K562 (cell line): ENCODE results near the gene ABCC10. TPM values are rescaled to one million over a fixed set of nuclear protein-coding genes. Genes with fewer than 3 reads are reported as not detected.

Experiments used
- ATAC-seq: fragments of 200-7000 bp; cut with Tn5 transposase; 3 replicates; pipeline ENCODE4 v1.9.1; 2020; ENCODE audit warnings: moderate library complexity
- BruUV-seq: library from RNA; stranded (reverse); fragments of 400-500 nt; replicated peaks from 2 replicates; lab custom pipeline; 2021; lab: Mats Ljungman, UMichigan
- CTCF ChIA-PET: fragments of 300-600 bp; formaldehyde crosslinking; extraction: SDS; loops from one replicate; lab custom pipeline; 2021; ENCODE audit warnings: low intra/inter-chr PET ratio; lab: Yijun Ruan, JAX
- POLR2A ChIA-PET: fragments of 300-600, 350-650 bp; sonication (Branson Sonifier 250); formaldehyde crosslinking; extraction: SDS; loops from one replicate; lab custom pipeline; 2021; ENCODE audit warnings: antibody characterized with exemption, inconsistent platforms; lab: Yijun Ruan, JAX
- DNase-seq, 4 experiments: peaks; one replicate each; pipeline versions ENCODE4 v3.0.0 to v3.0.0-alpha.2; 2011 to 2018; ENCODE audit warnings: low spot score in 3 of 4, mixed read lengths in 3 of 4; ENCODE audit errors: extremely low read depth in 1 of 4
- FAIRE-seq: peaks from 2 replicates; lab custom pipeline; 2011; peaks lifted over from hg19 to GRCh38; lab: Jason Lieb, UNC
- H2AFZ ChIP-seq: 2 replicates; pipeline ENCODE4 v1.6.0; 2011; ENCODE audit warnings: low read depth, low read length, control low read depth, inconsistent platforms
- H3K27ac ChIP-seq: fragments of 200-600 bp; 3 replicates; pipeline ENCODE4 v1.8.0; 2011; ENCODE audit warnings: low read depth, mild to moderate bottlenecking, control low read depth, inconsistent platforms, low read length, moderate library complexity, mixed read lengths; ENCODE audit errors: extremely low read depth
- H3K27me3 ChIP-seq, 2 experiments: fragments of 300-600 bp in 1 of 2; 2 replicates in 1 of 2; 3 replicates in 1 of 2; pipeline versions ENCODE4 v1.6.0 to v1.8.0; 2011; ENCODE audit warnings: inconsistent platforms in 2 of 2, low read length in 2 of 2, mild to moderate bottlenecking in 1 of 2, mixed read lengths in 1 of 2, moderate library complexity in 1 of 2; ENCODE audit not compliant: control insufficient read depth in 2 of 2, insufficient read depth in 2 of 2
- H3K36me3 ChIP-seq: fragments of 300-600 bp; 3 replicates; pipeline ENCODE4 v1.8.0; 2011; ENCODE audit warnings: mild to moderate bottlenecking, low read length, inconsistent platforms; ENCODE audit not compliant: control insufficient read depth, insufficient read depth
- H3K4me1 ChIP-seq, 2 experiments: fragments of 200-600 bp in 1 of 2; replicated peaks in 1 of 2; 2 replicates in 1 of 2; 3 replicates in 1 of 2; pipeline versions ENCODE4 v1.5.1 to v1.8.0; 2011; ENCODE audit warnings: inconsistent platforms in 2 of 2, low read length in 2 of 2, mild to moderate bottlenecking in 1 of 2, mixed read lengths in 1 of 2, moderate library complexity in 1 of 2; ENCODE audit not compliant: control insufficient read depth in 2 of 2, insufficient read depth in 2 of 2
- H3K4me2 ChIP-seq: 2 replicates; pipeline ENCODE4 v1.6.1; 2011; ENCODE audit warnings: low read length, control low read depth, inconsistent platforms, mixed read lengths; ENCODE audit not compliant: insufficient read depth
- H3K4me3 ChIP-seq: fragments of 200-600 bp; sonication (generic), shearing (Covaris generic); 2 replicates; pipeline ENCODE4 v1.5.1; 2016; ENCODE audit warnings: control low read depth, inconsistent platforms
- H3K79me2 ChIP-seq: fragments of 200-600 bp; 3 replicates; pipeline ENCODE4 v1.8.0; 2011; ENCODE audit warnings: low read length, inconsistent platforms; ENCODE audit not compliant: control insufficient read depth, insufficient read depth
- H3K9ac ChIP-seq, 2 experiments: 2 replicates each; pipeline versions ENCODE4 v1.6.0 to v1.6.1; 2011; ENCODE audit warnings: low read depth in 2 of 2, low read length in 2 of 2, control low read depth in 1 of 2, inconsistent platforms in 1 of 2, mild to moderate bottlenecking in 1 of 2, mixed read lengths in 1 of 2; ENCODE audit not compliant: insufficient read depth in 1 of 2
- H3K9me1 ChIP-seq: one replicate; pipeline ENCODE4 v1.6.0; 2011; ENCODE audit warnings: inconsistent platforms, mild to moderate bottlenecking, low read length, moderate library complexity; ENCODE audit not compliant: control insufficient read depth, insufficient read depth
- H3K9me3 ChIP-seq: replicated peaks from 2 replicates; pipeline ENCODE4 v1.5.1; 2011; ENCODE audit warnings: low read depth, low read length, inconsistent platforms; ENCODE audit not compliant: control insufficient read depth, insufficient read depth
- H4K20me1 ChIP-seq: replicated peaks from 2 replicates; pipeline ENCODE4 v1.6.1; 2011; ENCODE audit warnings: low read length, inconsistent platforms, mixed read lengths; ENCODE audit not compliant: control insufficient read depth, insufficient read depth
- NFYB ChIP-seq: IDR thresholded peaks from 2 replicates; pipeline ENCODE4 v1.6.1; 2011; ENCODE audit warnings: mild to moderate bottlenecking, moderate library complexity; ENCODE audit not compliant: insufficient read length; ENCODE audit errors: extremely low read depth
- PHB2 ChIP-seq: fragments of 450-650 bp; IDR thresholded peaks from 2 replicates; pipeline ENCODE4 v1.6.1; 2017; ENCODE audit warnings: low read depth
- WGBS: fragments of 100-300 bp; shearing (Covaris generic); methylation state at CpG from one replicate; pipeline ENCODE4 v1.1.6; 2016; ENCODE audit warnings: low coverage, mixed read lengths; ENCODE audit not compliant: insufficient coverage; ENCODE audit errors: missing lambda C conversion rate; 5-methylcytosine and 5-hydroxymethylcytosine counted together
- in situ Hi-C: fragments of 300-500 bp; cut with MboI; formaldehyde crosslinking; loops from 4 replicates; pipeline ENCODE4 v1.15.0; 2018; ENCODE audit warnings: inconsistent platforms, mixed read lengths
- intact Hi-C: fragments of 100-400 bp; cut with micrococcal nuclease; formaldehyde crosslinking; loops from 2 replicates; pipeline ENCODE4 v1.14.2; 2022
- polyA plus RNA-seq, 8 experiments: library from polyadenylated mRNA; depleted of rRNA in 4 of 8; stranded (reverse) in 5 of 8; unstranded in 3 of 8; fragments of >200 nt; fragmentation: Nextera tagmentation in 2 of 8; fragmentation: Illumina TruSeq in 1 of 8; extraction: Ambion mirVana in 2 of 8; extraction: Trizol in 1 of 8; gene quantifications; 2 replicates each; pipeline versions ENCODE4 v1.2.1 to v1.2.3, GENCODE V29; 2011 to 2014; ENCODE audit warnings: inconsistent platforms in 1 of 8, missing spikeins in 1 of 8
- total RNA-seq, 7 experiments: library from RNA; depleted of rRNA in 6 of 7; stranded (reverse); fragments of >200 nt in 6 of 7; fragmentation: Illumina TruSeq in 2 of 7; extraction: Trizol in 2 of 7; gene quantifications; 2 replicates each; pipeline versions ENCODE4 v1.2.1 to v1.2.3, GENCODE V29; 2011 to 2021; ENCODE audit warnings: low replicate concordance in 1 of 7
- TF ChIP-seq, protein P1 (sequence below), 3 experiments: IDR thresholded peaks in 2 of 3; conservative IDR thresholded peaks in 1 of 3; 2 replicates each; pipeline ENCODE4 v1.5.1; 2011 to 2012; ENCODE audit warnings: low read length in 3 of 3, mild to moderate bottlenecking in 3 of 3, control low read depth in 2 of 3, improper control_type of control experiment in 1 of 3, inconsistent platforms in 1 of 3, low read depth in 1 of 3, mixed read lengths in 1 of 3, moderate library complexity in 1 of 3; ENCODE audit not compliant: insufficient read depth in 2 of 3
- TF ChIP-seq, protein P2 (sequence below), 2 experiments: fragments of 150-350 bp in 1 of 2; IDR thresholded peaks; 2 replicates each; pipeline ENCODE4 v1.6.1; 2012 to 2016; ENCODE audit warnings: low read depth in 2 of 2, low read length in 2 of 2, mild to moderate bottlenecking in 1 of 2, moderate library complexity in 1 of 2
- TF ChIP-seq, protein P3 (sequence below): sonication (generic); formaldehyde crosslinking; IDR thresholded peaks from 2 replicates; pipeline ENCODE4 v1.8.0; 2022; ENCODE audit warnings: missing genetic modification reagents, mild to moderate bottlenecking, borderline replicate concordance

The ABCC10 gene
- total and polyA plus RNA-seq, 9 of the 15 experiments (the other 6 are each of a cell fraction or from before 2014, with no cell fraction given) = 2.4 to 29.1 (median 13.7) TPM

DNA sequence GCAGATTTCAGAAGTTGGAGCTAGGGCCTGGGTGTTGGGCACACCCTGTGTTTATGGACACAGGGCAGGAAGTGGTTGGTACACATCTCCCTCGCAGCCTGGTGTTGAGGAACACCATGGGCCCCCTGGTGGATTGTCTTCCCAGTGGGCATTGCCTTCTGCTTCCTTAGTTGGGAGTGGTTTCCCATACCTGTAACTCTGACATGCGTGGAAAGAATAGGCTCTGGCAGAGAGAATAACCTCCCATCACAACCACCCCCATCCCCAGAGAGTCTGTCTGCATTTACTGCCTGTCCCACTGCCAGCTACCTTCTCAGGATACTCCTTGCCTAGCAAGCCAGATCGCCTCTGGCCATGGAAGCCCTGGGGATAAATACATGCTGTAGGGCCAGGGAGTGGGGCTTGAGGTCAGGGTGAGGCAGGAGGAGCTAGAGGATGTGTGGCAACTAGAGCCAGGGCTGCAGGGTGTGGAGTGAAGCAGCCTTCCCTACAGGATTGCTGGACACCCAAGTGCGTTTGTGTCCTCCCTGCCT is 68.1 kb downstream of the ABCC10 start:
- H3K36me3 ChIP-seq = peaks cover 30% of the 10 kb centered on the region; the same call in 2 of the 3 replicates
- peak; percentile 5; the same call in 1 of the 3 replicates for ATAC-seq
- no peak for FAIRE-seq
- BruUV-seq = no TSS peak
- peak overlapping the region in 1 of 2 experiments; percentile 32; a peak in 1 of 4 replicates for H3K9ac ChIP-seq
- in situ Hi-C loops (no loop called here), intact Hi-C loops (no loop called here)
- no peak overlapping the region for H2AFZ ChIP-seq
- H3K9me3 ChIP-seq = no peaks in the 10 kb centered on the region
- no peak overlapping the region for H3K4me3 ChIP-seq
- no peak overlapping the region for H3K4me2 ChIP-seq
- no peaks in the 10 kb centered on the region for H3K27me3 ChIP-seq
- peaks cover 22% of the 10 kb centered on the region for H4K20me1 ChIP-seq
- H3K4me1 ChIP-seq = peaks cover 16 to 28% of the 10 kb centered on the region in 2 experiments
- CTCF ChIA-PET = interaction anchor here (0.7 to 0.9 kb wide), 2 partner anchors 41 to 592 kb away, joined by 3 to 4 read pairs; no protein-coding TSS in a partner anchor
- WGBS = 92% methylated on average over 4 of the region's 4 CpGs
- TF ChIP-seq PHB2 (no peak), NFYB (no peak)
- TF ChIP-seq, protein P1, sequence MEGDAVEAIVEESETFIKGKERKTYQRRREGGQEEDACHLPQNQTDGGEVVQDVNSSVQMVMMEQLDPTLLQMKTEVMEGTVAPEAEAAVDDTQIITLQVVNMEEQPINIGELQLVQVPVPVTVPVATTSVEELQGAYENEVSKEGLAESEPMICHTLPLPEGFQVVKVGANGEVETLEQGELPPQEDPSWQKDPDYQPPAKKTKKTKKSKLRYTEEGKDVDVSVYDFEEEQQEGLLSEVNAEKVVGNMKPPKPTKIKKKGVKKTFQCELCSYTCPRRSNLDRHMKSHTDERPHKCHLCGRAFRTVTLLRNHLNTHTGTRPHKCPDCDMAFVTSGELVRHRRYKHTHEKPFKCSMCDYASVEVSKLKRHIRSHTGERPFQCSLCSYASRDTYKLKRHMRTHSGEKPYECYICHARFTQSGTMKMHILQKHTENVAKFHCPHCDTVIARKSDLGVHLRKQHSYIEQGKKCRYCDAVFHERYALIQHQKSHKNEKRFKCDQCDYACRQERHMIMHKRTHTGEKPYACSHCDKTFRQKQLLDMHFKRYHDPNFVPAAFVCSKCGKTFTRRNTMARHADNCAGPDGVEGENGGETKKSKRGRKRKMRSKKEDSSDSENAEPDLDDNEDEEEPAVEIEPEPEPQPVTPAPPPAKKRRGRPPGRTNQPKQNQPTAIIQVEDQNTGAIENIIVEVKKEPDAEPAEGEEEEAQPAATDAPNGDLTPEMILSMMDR (IDR thresholded peaks at IDR 0.05 in 2 of 3, conservative IDR thresholded peaks at IDR 0.05 in 1 of 3; ENCODE audit: insufficient read depth in 2 of 3, low read depth in 1 of 3, low read length in 3 of 3) = peak; percentile 13 to 28 (median 22); a peak in 1 of 6 replicates
- TF ChIP-seq, protein P2, sequence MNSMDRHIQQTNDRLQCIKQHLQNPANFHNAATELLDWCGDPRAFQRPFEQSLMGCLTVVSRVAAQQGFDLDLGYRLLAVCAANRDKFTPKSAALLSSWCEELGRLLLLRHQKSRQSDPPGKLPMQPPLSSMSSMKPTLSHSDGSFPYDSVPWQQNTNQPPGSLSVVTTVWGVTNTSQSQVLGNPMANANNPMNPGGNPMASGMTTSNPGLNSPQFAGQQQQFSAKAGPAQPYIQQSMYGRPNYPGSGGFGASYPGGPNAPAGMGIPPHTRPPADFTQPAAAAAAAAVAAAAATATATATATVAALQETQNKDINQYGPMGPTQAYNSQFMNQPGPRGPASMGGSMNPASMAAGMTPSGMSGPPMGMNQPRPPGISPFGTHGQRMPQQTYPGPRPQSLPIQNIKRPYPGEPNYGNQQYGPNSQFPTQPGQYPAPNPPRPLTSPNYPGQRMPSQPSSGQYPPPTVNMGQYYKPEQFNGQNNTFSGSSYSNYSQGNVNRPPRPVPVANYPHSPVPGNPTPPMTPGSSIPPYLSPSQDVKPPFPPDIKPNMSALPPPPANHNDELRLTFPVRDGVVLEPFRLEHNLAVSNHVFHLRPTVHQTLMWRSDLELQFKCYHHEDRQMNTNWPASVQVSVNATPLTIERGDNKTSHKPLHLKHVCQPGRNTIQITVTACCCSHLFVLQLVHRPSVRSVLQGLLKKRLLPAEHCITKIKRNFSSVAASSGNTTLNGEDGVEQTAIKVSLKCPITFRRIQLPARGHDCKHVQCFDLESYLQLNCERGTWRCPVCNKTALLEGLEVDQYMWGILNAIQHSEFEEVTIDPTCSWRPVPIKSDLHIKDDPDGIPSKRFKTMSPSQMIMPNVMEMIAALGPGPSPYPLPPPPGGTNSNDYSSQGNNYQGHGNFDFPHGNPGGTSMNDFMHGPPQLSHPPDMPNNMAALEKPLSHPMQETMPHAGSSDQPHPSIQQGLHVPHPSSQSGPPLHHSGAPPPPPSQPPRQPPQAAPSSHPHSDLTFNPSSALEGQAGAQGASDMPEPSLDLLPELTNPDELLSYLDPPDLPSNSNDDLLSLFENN (IDR thresholded peaks at IDR 0.05; ENCODE audit: low read depth in 2 of 2, low read length in 2 of 2) = no peak
- TF ChIP-seq, protein P3, sequence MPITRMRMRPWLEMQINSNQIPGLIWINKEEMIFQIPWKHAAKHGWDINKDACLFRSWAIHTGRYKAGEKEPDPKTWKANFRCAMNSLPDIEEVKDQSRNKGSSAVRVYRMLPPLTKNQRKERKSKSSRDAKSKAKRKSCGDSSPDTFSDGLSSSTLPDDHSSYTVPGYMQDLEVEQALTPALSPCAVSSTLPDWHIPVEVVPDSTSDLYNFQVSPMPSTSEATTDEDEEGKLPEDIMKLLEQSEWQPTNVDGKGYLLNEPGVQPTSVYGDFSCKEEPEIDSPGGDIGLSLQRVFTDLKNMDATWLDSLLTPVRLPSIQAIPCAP (CRISPR knock-in tag) = no peak
- TF ChIP-seq, all 486 proteins: peak for 1
- no peak overlapping the region for H3K27ac ChIP-seq
- no peak for DNase-seq
- H3K9me1 ChIP-seq = peaks cover 3% of the 10 kb centered on the region
- POLR2A ChIA-PET = interaction anchor here (0.5 to 8.5 kb wide), 8 partner anchors 8 to 441 kb away, joined by 3 to 54 read pairs (median 4); partner anchors contain the start of gene LRRC73
- H3K79me2 ChIP-seq = 0 out of 3 replicates have a peak, but pooled peaks cover 3% of the 10 kb centered on the region
